Neuron (in vitro differentiated cells): Measurements from ENCODE around the gene ABI3.
A peak's percentile ranks its signal among the peaks of the same experiment; 100 is the strongest.

Source experiments
- H2AFZ ChIP-seq: one replicate; pipeline ENCODE4 v1.6.1; 2013; ENCODE audit warnings: low read depth, mild to moderate bottlenecking, inconsistent platforms, low read length, moderate library complexity
- H3K27me3 ChIP-seq: one replicate; pipeline ENCODE4 v1.6.1; 2013; ENCODE audit warnings: low read length; ENCODE audit not compliant: insufficient read depth
- H3K36me3 ChIP-seq: one replicate; pipeline ENCODE4 v1.6.1; 2013; ENCODE audit warnings: low read length; ENCODE audit not compliant: insufficient read depth
- H3K4me1 ChIP-seq: one replicate; pipeline ENCODE4 v1.6.1; 2013; ENCODE audit warnings: low read length; ENCODE audit not compliant: insufficient read depth
- H3K4me3 ChIP-seq: 2 replicates; pipeline ENCODE4 v1.5.1; 2013; ENCODE audit warnings: mild to moderate bottlenecking, low read length, moderate library complexity
- H3K9me3 ChIP-seq: one replicate; pipeline ENCODE4 v1.6.1; 2013; ENCODE audit warnings: low read length

Gene ABI3

DNA sequence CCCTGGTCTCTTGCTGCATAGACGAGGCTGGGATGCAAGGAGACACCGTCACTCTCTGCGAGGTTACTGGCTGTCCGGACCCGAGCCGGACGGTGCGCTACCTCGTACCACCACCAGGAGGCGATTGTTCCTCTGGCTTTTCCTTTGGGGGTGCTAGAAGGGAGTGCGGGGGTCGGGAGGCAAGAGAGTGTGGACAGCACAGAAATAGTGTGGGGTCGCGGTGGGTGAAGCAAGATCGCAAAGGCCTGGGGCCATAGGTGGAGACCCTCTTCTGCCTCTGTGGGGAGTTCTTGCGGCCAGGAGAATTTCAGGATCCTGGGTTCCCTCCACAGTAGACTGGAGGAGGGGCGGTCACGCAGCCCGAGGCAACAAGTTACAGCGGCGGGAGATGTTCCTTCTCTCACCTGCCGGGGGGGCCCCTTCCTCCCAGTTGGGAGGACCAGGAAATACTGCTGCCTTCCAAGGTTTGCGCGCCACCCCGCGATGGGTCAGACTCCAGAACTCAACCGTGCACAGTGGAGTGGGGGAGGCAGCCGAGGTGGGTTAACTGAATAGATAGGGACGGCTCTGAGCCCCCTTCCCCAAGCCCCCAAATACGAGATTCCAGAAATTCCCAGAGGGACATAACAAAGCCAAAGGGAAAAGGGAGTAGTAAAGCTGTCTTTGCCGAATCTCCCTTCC is 13.2 kb downstream of the ABI3 start:
- no peak overlapping the region for H3K4me3 ChIP-seq
- H3K9me3 ChIP-seq: no peaks in the 10 kb centered on the region
- no peaks in the 10 kb centered on the region for H3K4me1 ChIP-seq
- peaks cover 59% of the 10 kb centered on the region for H3K27me3 ChIP-seq
- H3K36me3 ChIP-seq: no peaks in the 10 kb centered on the region
- no peak overlapping the region for H2AFZ ChIP-seq

- Histone ChIP-seq H3K4me1 (no peaks in the 10 kb centered on the region), H3K4me3 (no peak overlapping the region), H3K27me3 (peaks cover 64% of the 10 kb centered on the region), H3K9me3 (no peaks in the 10 kb centered on the region), H3K36me3 (no peaks in the 10 kb centered on the region), H2AFZ (no peak overlapping the region)
Measured at GRCh38 chr17:49224198-49224996, 13.9 kb downstream of the ABI3 start.

DNA sequence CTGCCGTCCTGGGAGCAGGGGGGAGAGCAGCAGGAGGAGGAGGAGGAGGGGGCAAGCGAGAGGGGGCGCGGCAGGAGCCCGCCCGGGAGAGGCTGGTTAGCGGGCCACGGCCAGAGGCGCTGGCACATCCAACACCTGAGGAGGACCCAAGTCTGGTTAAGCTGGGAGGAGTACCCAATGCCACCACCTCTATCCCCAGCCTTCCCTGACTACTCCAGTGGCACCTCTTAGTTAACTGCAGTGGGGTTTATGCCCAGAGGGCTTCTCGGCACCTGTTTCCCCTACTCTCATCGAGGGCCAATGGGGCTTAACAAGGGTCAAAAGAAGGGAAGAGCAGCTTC is 14.5 kb downstream of the ABI3 start:
- H3K4me1 ChIP-seq: no peaks in the 10 kb centered on the region
- H3K4me3 ChIP-seq: no peak overlapping the region
- H2AFZ ChIP-seq: no peak overlapping the region
- no peaks in the 10 kb centered on the region for H3K9me3 ChIP-seq
- no peaks in the 10 kb centered on the region for H3K36me3 ChIP-seq
- H3K27me3 ChIP-seq: peaks cover 69% of the 10 kb centered on the region

- H3K4me3 ChIP-seq: no peak overlapping the region
- H3K36me3 ChIP-seq: no peaks in the 10 kb centered on the region
- H3K27me3 ChIP-seq: peaks cover 69% of the 10 kb centered on the region
- no peak overlapping the region for H2AFZ ChIP-seq
- no peaks in the 10 kb centered on the region for H3K9me3 ChIP-seq
- peaks cover 4% of the 10 kb centered on the region for H3K4me1 ChIP-seq
Measured at GRCh38 chr17:49225554-49226236, 15.2 kb downstream of the ABI3 start.

DNA sequence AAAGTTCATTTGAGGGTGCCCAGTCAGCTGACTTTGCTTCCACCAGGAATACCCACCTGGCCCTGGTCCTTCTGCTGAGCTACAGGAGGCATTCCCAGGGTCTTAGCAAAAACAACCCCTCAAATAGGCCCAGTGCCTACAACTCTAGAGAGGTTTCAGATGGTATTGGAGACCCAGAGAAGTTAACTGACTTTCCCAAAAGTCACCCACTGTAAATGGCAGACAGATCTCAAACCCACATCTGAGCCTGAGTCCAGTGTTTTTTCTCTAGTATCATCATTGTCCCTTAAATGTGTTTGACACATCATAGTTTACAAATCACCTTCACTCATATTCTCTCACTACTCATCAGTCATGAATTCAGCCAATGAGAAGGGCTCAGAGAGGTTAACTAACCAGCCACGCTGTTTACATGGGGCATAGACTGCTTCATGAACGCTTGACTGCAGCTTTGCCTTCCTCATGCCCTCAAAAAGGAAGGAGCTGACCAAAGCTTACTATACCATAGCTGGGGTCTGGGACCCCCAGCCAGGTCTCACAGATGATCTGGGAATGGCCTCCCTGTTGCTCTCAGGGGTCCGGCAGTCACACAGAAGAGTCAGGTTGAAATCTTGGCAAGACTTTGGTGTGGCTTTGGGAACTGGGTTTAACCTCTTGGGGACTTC is 16.4 kb downstream of the ABI3 start:
- H3K27me3 ChIP-seq: peaks cover 79% of the 10 kb centered on the region
- no peak overlapping the region for H3K4me3 ChIP-seq
- no peaks in the 10 kb centered on the region for H3K9me3 ChIP-seq
- peaks cover 9% of the 10 kb centered on the region for H3K4me1 ChIP-seq
- no peaks in the 10 kb centered on the region for H3K36me3 ChIP-seq
- H2AFZ ChIP-seq: no peak overlapping the region

DNA sequence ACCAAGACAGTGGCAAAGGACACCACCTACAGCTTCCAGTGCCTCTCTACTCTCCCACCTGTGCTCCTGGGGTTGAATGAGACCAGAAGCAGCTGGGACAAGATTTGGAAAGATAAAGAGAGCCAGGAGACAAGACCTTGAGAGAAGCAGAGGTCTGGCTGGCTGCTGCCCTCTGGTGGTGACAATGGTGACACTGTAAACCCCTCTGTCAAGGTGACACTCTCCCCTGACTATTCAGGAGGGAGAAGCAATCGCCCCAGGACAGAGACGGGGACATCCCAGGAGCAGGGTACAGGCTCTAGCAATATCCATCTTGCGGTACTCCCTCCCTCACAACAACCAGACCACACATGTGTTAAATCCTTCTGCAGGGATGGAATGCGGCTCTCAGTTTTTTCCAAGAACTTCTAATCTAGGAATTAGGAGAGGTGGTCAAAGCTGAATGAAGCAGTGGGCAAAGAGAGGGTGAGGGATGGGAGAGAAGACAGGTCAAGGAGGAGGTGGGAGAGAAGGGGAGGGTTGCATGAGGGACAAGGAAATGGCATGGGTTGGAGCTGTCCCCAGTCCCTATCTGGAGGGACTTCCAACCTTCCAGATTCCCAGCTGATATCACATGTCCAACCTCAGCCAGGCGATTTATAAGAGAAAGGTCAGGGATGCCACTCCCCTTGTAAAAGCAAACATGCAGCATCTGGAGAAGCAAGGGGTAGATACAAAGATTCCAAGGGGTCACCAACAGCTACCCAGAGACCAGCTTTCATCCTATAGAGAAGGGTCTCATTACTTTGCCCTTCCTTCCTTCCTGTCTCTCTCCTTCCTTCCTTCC is 17.1 kb downstream of the ABI3 start:
- Histone ChIP-seq H3K9me3 (no peaks in the 10 kb centered on the region), H3K36me3 (no peaks in the 10 kb centered on the region), H2AFZ (no peak overlapping the region), H3K4me1 (peaks cover 9% of the 10 kb centered on the region), H3K4me3 (no peak overlapping the region), H3K27me3 (peaks cover 71% of the 10 kb centered on the region)

DNA sequence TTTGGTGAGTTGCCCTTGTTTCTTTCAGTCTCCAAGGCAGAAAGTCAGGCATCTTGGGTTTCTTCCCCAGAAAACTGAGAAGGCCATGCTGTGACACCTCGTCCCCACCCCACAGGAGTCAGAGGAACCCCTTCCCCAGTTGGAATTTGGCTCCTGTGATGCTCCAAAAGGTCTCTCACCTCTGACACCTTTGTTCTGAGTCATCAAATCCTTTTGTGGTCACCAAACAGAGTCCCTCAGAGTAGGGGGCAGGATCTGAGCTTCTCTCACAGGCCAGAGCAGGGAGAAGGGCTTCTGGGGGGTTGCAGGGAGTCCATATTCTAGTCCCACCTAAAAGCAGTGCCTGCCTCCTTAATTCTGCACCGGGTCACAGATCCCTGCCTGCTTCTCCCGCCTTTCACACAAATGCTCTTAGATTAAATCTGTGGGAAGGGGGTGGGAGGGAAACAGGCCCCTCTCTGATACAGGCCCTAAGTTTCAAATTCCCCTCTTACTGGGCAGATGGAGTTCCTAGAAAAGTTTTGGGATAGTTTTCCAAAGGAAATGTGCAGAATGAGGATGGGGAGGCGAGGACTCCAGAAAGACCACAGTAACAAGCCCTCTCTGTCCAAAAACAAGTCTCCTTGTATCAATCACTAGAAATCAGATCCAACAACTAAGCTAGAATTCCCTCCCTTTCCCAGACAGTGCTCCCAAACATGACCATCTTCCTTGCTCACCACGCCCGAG is 18.7 kb downstream of the ABI3 start:
- Histone ChIP-seq H3K4me1 (peaks cover 9% of the 10 kb centered on the region), H3K36me3 (no peaks in the 10 kb centered on the region), H3K4me3 (no peak overlapping the region), H3K9me3 (no peaks in the 10 kb centered on the region), H2AFZ (no peak overlapping the region), H3K27me3 (peaks cover 56% of the 10 kb centered on the region)

DNA sequence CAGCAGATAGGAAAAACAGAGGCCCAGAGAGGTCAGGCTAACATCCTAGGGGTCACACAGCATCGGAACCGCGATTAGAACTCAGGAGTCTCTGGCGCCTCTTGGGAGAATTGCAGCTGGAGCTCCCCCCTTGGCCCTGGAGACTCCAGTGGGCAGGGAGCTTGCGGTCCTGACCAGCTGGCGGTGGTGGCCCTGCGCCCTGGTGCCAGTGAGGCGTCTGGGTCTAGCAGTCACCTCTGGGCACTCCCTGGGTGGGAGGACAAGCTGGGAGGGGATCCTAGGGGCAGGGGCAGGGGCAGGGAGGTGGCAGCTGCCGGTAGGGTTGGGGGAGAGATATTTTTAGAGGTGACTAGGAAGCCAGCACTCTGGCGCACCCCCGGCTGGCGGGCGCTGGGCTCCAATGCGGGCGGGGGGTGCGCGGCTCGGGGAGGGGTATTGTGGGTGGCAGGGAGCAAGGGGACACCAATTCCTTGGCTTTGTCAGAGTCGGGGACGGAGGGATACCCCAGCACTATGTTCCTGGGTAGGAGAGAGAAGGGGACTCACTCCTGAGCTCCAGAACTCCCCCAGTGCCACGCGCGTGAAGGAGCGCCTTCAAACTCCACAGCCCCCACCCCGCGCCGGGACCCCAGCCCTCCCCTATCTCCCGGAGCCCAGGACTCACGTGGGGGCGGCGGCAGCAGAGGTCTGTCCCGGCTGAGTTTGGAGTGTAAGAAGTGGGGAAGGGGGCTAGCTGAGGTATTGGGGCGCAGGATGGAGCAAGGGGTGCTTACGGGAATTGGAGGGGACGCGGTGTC is 19.5 kb downstream of the ABI3 start:
- no peaks in the 10 kb centered on the region for H3K36me3 ChIP-seq
- H3K9me3 ChIP-seq: no peaks in the 10 kb centered on the region
- H3K27me3 ChIP-seq: peaks cover 48% of the 10 kb centered on the region
- H2AFZ ChIP-seq: peak overlapping the region; percentile 64
- H3K4me3 ChIP-seq: peak overlapping the region; percentile 54
- peaks cover 9% of the 10 kb centered on the region for H3K4me1 ChIP-seq

- Histone ChIP-seq H3K4me1 (peaks cover 9% of the 10 kb centered on the region), H3K9me3 (no peaks in the 10 kb centered on the region), H2AFZ (peak within 1 kb of the TSS; percentile 64), H3K36me3 (no peaks in the 10 kb centered on the region), H3K4me3 (peak within 1 kb of the TSS; percentile 54), H3K27me3 (peaks cover 44% of the 10 kb centered on the region)
Measured at GRCh38 chr17:49230636-49231562, 20.4 kb downstream of the ABI3 start, which contains the start of gene PHOSPHO1. Gene PHOSPHO1 (minus strand): TSS chr17:49230787. CDS start chr17:49226691, 4,096 bp downstream.

- H3K27me3 ChIP-seq: peaks cover 37% of the 10 kb centered on the region
Measured at GRCh38 chr17:49231563-49231894, 21.0 kb downstream of the ABI3 start.

More at GRCh38 chr17:49231563-49231894, 21.0 kb downstream of the ABI3 start:
- H2AFZ ChIP-seq: no peak overlapping the region
- H3K4me1 ChIP-seq: peaks cover 9% of the 10 kb centered on the region
- H3K9me3 ChIP-seq: no peaks in the 10 kb centered on the region
- no peak overlapping the region for H3K4me3 ChIP-seq
- H3K36me3 ChIP-seq: no peaks in the 10 kb centered on the region
